BLaER1 treated with 17β-estradiol and CSF1 and Interleukin-3, amounts not matched to agents 10 nM and 100 nM (cell line): ENCODE data around the gene ARID1B.
A peak's percentile ranks its signal among the peaks of the same experiment; 100 is the strongest.

Experiments
- H3K27ac ChIP-seq, 11 experiments: shearing (Covaris generic); formaldehyde crosslinking; 2 replicates each; pipeline ENCODE4 v1.8.1; 2022
- H3K27me3 ChIP-seq, 11 experiments: shearing (Covaris generic); formaldehyde crosslinking; 2 replicates each; pipeline ENCODE4 v1.8.1; 2022
- H3K36me3 ChIP-seq, 11 experiments: shearing (Covaris generic); formaldehyde crosslinking; 2 replicates each; pipeline ENCODE4 v1.8.1; 2022
- H3K4me1 ChIP-seq, 10 experiments: shearing (Covaris generic); formaldehyde crosslinking; 2 replicates each; pipeline ENCODE4 v1.8.1; 2022
- H3K4me2 ChIP-seq, 11 experiments: shearing (Covaris generic); formaldehyde crosslinking; 2 replicates each; pipeline ENCODE4 v1.8.1; 2022
- H3K4me3 ChIP-seq, 10 experiments: shearing (Covaris generic); formaldehyde crosslinking; 2 replicates each; pipeline ENCODE4 v1.8.1; 2022
- H3K9ac ChIP-seq, 11 experiments: shearing (Covaris generic); formaldehyde crosslinking; 2 replicates each; pipeline ENCODE4 v1.8.1; 2022
- H3K9me3 ChIP-seq, 11 experiments: shearing (Covaris generic); formaldehyde crosslinking; replicated peaks in 1 of 11; 2 replicates each; pipeline ENCODE4 v1.8.1; 2022
- H4K20me1 ChIP-seq, 11 experiments: shearing (Covaris generic); formaldehyde crosslinking; 2 replicates each; pipeline ENCODE4 v1.8.1; 2022
- Cebpa-rat ChIP-seq, 11 experiments: shearing (Covaris generic); IDR thresholded peaks; 2 replicates each; pipeline ENCODE4 v1.8.1; 2022

The ARID1B gene

DNA sequence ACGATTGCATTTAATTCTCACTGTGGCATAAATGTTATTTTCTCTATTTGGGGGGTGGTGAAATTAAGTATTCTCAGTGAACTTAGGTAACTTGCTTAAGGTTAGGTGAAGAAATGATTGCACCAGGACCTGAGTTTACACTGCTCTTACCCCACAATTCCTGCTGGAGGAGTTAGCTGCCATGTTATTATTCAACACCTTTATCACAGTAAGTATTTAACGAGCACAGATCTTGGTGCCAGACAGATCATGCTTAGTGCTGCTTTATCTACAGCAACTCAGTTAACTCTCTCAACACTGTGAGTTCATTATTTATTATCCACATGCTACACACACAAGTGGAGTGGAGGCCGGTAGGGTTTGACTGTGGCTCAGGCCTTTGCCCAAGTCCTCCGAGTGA lies 296.4 kb downstream of the ARID1B start:
- Histone ChIP-seq H3K36me3 (peaks cover 6 to 27% (median 20%) of the 10 kb centered on the region in 11 experiments; a peak in 21 of 22 replicates), H3K9ac (no peak overlapping the region), H3K4me2 (no peak overlapping the region), H3K4me3 (no peak overlapping the region), H3K4me1 (peaks cover 21 to 55% (median 43%) of the 10 kb centered on the region in 10 experiments), H3K27ac (no peak overlapping the region), H4K20me1 (peaks cover 0 to 70% (median 29%) of the 10 kb centered on the region in 11 experiments; a peak in 14 of 22 replicates), H3K9me3 (peaks cover 0 to 5% (median 0%) of the 10 kb centered on the region in 11 experiments; a peak in 1 of 22 replicates), H3K27me3 (no peaks in the 10 kb centered on the region)
- no peak for TF ChIP-seq Cebpa-rat (IDR thresholded peaks at IDR 0.05)

DNA sequence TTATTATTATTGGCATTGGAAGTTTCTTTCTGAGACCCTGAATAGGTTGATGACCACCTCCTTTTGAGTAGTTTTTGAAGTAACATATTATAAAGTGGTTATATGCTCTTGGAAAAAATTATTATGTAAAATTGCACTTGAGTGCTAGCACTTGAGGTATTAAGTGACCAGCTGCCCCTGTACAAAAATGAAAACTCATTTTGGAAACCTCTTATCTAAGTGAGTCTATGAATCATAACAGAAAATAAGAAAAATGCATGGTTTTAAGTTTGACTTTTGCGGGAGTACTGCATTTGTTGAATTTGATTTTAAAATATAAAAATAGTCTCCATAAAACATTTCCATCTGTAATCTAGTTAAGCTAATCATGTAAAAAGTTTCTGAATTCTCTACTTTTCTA lies 297.8 kb downstream of the ARID1B start:
- no peak overlapping the region for H3K27ac ChIP-seq
- TF ChIP-seq Cebpa-rat (IDR thresholded peaks at IDR 0.05) = no peak
- H3K9me3 ChIP-seq = peaks cover 0 to 5% (median 0%) of the 10 kb centered on the region in 11 experiments; a peak in 1 of 22 replicates
- H3K4me1 ChIP-seq = peaks cover 35 to 67% (median 57%) of the 10 kb centered on the region in 10 experiments
- H4K20me1 ChIP-seq = peaks cover 0 to 70% (median 26%) of the 10 kb centered on the region in 11 experiments; a peak in 14 of 22 replicates
- H3K9ac ChIP-seq = no peak overlapping the region
- H3K36me3 ChIP-seq = peaks cover 6 to 27% (median 20%) of the 10 kb centered on the region in 11 experiments; a peak in 21 of 22 replicates
- H3K27me3 ChIP-seq = no peaks in the 10 kb centered on the region
- no peak overlapping the region for H3K4me2 ChIP-seq
- no peak overlapping the region for H3K4me3 ChIP-seq

- TF ChIP-seq Cebpa-rat (IDR thresholded peaks at IDR 0.05) = no peak
- Histone ChIP-seq H4K20me1 (peaks cover 0 to 73% (median 29%) of the 10 kb centered on the region in 11 experiments; a peak in 14 of 22 replicates), H3K4me3 (no peak overlapping the region), H3K36me3 (peaks cover 6 to 26% (median 20%) of the 10 kb centered on the region in 11 experiments; a peak in 21 of 22 replicates), H3K4me1 (peaks cover 36 to 70% (median 60%) of the 10 kb centered on the region in 10 experiments), H3K9me3 (peaks cover 0 to 5% (median 0%) of the 10 kb centered on the region in 11 experiments; a peak in 1 of 22 replicates), H3K27me3 (no peaks in the 10 kb centered on the region), H3K9ac (no peak overlapping the region), H3K4me2 (peak overlapping the region in 6 of 11 experiments; percentile 4 to 79 (median 21); a peak in 8 of 22 replicates), H3K27ac (no peak overlapping the region)
These were observed 298.6 kb downstream of the ARID1B start for GRCh38 chr6:157075549-157076450.

DNA sequence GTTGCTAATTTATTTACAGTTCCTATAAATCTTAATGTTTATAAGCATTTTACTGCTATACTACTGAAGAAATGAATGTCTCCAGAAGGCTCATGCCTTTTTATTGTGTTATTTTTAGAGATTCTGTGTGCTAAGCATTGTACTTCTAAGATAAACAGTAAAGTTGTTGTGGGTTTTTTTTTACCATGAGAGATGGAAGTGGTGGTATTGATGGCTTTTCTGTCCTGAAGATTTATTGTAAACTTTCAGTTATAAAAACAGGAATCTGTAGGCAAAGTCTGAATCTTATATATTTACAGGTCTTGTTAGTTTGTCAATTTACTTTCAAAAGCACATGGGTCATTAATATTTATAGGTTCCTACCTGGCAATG lies 299.3 kb downstream of the ARID1B start:
- TF ChIP-seq Cebpa-rat (IDR thresholded peaks at IDR 0.05) = no peak
- H3K27ac ChIP-seq = no peak overlapping the region
- peaks cover 6 to 26% (median 17%) of the 10 kb centered on the region in 11 experiments; a peak in 21 of 22 replicates for H3K36me3 ChIP-seq

GRCh38 chr6:157077251-157077650 lies 300.1 kb downstream of the ARID1B start:
- Histone ChIP-seq H3K4me3 (no peak overlapping the region), H3K4me2 (peak overlapping the region; percentile 48 to 79 (median 69); a peak in 21 of 22 replicates), H3K4me1 (peaks cover 36 to 67% (median 55%) of the 10 kb centered on the region in 10 experiments)

More for the DNA sequence above, 299.3 kb downstream of the ARID1B start:
- H3K4me2 ChIP-seq = peak overlapping the region in 6 of 11 experiments; percentile 4 to 79 (median 45); a peak in 6 of 22 replicates
- no peak overlapping the region for H3K9ac ChIP-seq
- H4K20me1 ChIP-seq = peaks cover 0 to 72% (median 25%) of the 10 kb centered on the region in 11 experiments; a peak in 12 of 22 replicates
- H3K27me3 ChIP-seq = no peaks in the 10 kb centered on the region
- H3K9me3 ChIP-seq = peaks cover 0 to 5% (median 0%) of the 10 kb centered on the region in 11 experiments; a peak in 1 of 22 replicates
- H3K4me3 ChIP-seq = no peak overlapping the region
- H3K4me1 ChIP-seq = peaks cover 36 to 70% (median 58%) of the 10 kb centered on the region in 10 experiments

DNA sequence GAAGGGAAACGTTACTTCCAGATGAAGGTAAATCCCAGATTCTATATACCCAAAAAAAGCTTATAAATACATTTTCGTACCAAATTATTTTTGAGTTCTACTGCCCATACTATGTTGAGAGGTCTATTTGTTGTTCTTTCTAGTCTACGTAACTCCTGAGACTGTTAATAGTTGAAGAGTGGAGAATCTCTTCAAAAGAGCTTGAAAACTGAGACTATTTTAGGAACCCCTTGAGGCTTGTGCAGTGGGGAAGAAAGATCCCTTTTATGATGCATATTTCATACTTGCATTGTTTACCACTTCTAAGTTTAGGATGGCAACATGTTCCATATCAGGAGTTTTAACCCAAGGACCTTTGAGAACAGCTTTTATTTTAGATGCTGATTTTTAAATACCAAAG lies 301.1 kb downstream of the ARID1B start:
- H3K9ac ChIP-seq = peak overlapping the region in 4 of 11 experiments; percentile 4 to 37 (median 17); a peak in 7 of 22 replicates
- peaks cover 36 to 66% (median 55%) of the 10 kb centered on the region in 10 experiments for H3K4me1 ChIP-seq
- H4K20me1 ChIP-seq = peaks cover 4 to 75% (median 25%) of the 10 kb centered on the region in 11 experiments; a peak in 12 of 22 replicates
- TF ChIP-seq Cebpa-rat (IDR thresholded peaks at IDR 0.05) = no peak
- peaks cover 6 to 20% (median 17%) of the 10 kb centered on the region in 11 experiments; a peak in 21 of 22 replicates for H3K36me3 ChIP-seq
- H3K4me2 ChIP-seq = peak overlapping the region; percentile 48 to 79 (median 69); a peak in 21 of 22 replicates
- H3K27me3 ChIP-seq = no peaks in the 10 kb centered on the region
- H3K27ac ChIP-seq = peak overlapping the region in 8 of 11 experiments; percentile 9 to 50 (median 37); a peak in 12 of 22 replicates
- H3K4me3 ChIP-seq = peak overlapping the region in 2 of 10 experiments; percentile 5 to 10; a peak in 2 of 20 replicates
- peaks cover 0 to 5% (median 0%) of the 10 kb centered on the region in 11 experiments; a peak in 1 of 22 replicates for H3K9me3 ChIP-seq

More at GRCh38 chr6:157077251-157077650, 300.1 kb downstream of the ARID1B start:
- no peak for TF ChIP-seq Cebpa-rat (IDR thresholded peaks at IDR 0.05)
- Histone ChIP-seq H3K36me3 (peaks cover 6 to 26% (median 17%) of the 10 kb centered on the region in 11 experiments; a peak in 21 of 22 replicates), H3K27ac (peak overlapping the region in 4 of 11 experiments; percentile 15 to 50 (median 27); a peak in 5 of 22 replicates), H3K9me3 (peaks cover 0 to 5% (median 0%) of the 10 kb centered on the region in 11 experiments; a peak in 1 of 22 replicates), H3K27me3 (no peaks in the 10 kb centered on the region), H3K9ac (no peak overlapping the region; a peak in 1 of 22 replicates), H4K20me1 (peaks cover 0 to 72% (median 25%) of the 10 kb centered on the region in 11 experiments; a peak in 11 of 22 replicates)

DNA sequence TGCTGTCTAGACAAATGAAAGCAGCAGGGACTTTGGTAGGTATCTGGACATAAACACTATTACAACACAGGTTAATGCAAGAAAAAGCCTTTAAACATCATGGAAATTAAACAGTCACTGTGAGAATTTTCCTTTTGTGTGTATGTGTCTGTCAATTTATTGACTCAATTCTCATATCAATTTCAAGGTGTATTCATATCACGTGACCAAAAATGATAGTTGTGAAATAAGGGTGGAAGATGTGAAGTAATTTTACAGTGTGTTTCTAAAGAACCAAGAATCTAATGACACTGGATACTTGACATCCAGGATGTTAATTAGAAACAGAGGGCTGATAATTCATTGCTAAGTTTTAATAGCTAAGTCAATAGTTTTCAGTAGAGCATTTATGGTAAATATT lies 302.1 kb downstream of the ARID1B start:
- no peak overlapping the region for H3K4me3 ChIP-seq

GRCh38 chr6:157079771-157080170 lies 302.6 kb downstream of the ARID1B start:
- H4K20me1 ChIP-seq = peaks cover 4 to 76% (median 25%) of the 10 kb centered on the region in 11 experiments; a peak in 12 of 22 replicates
- peak overlapping the region in 1 of 11 experiments; percentile 46; a peak in 1 of 22 replicates for H3K27ac ChIP-seq
- H3K4me3 ChIP-seq = no peak overlapping the region

More for the DNA sequence above, 302.1 kb downstream of the ARID1B start:
- no peak for TF ChIP-seq Cebpa-rat (IDR thresholded peaks at IDR 0.05)
- Histone ChIP-seq H3K27me3 (no peaks in the 10 kb centered on the region), H4K20me1 (peaks cover 4 to 76% (median 25%) of the 10 kb centered on the region in 11 experiments; a peak in 12 of 22 replicates), H3K4me1 (peaks cover 36 to 66% (median 55%) of the 10 kb centered on the region in 10 experiments), H3K9ac (peak overlapping the region in 2 of 11 experiments; percentile 25 to 37; a peak in 1 of 22 replicates), H3K4me2 (peak overlapping the region; percentile 22 to 79 (median 69); a peak in 20 of 22 replicates), H3K27ac (peak overlapping the region in 5 of 11 experiments; percentile 19 to 50 (median 46); a peak in 7 of 22 replicates), H3K36me3 (peaks cover 4 to 18% (median 11%) of the 10 kb centered on the region in 11 experiments), H3K9me3 (peaks cover 0 to 2% (median 0%) of the 10 kb centered on the region in 11 experiments; a peak in 1 of 22 replicates)

More at GRCh38 chr6:157079771-157080170, 302.6 kb downstream of the ARID1B start:
- Histone ChIP-seq H3K4me1 (peaks cover 36 to 66% (median 55%) of the 10 kb centered on the region in 10 experiments), H3K9ac (no peak overlapping the region; a peak in 1 of 22 replicates), H3K9me3 (no peaks in the 10 kb centered on the region), H3K36me3 (peaks cover 6 to 19% (median 13%) of the 10 kb centered on the region in 11 experiments), H3K4me2 (peak overlapping the region; percentile 20 to 79 (median 69); a peak in 17 of 22 replicates), H3K27me3 (no peaks in the 10 kb centered on the region)
- no peak for TF ChIP-seq Cebpa-rat (IDR thresholded peaks at IDR 0.05)
